Neural crest cell (in vitro differentiated cells): ENCODE results near the gene FANK1. TPM values are rescaled to one million over a fixed set of nuclear protein-coding genes. Genes with fewer than 3 reads are reported as not detected.
"Not testable (repeated sequence)": the region's sequence is repeated elsewhere in the genome, so short reads cannot be mapped to it uniquely, and the experiment has no call there.

ENCODE experiments used
- DNase-seq: peaks from one replicate; pipeline ENCODE4 v3.0.0; 2021; ENCODE audit warnings: low read depth, mixed read lengths, low spot score
- H3K27ac Mint-ChIP-seq: one replicate; pipeline ENCODE4 v1.8.0; 2021; ENCODE audit warnings: mild to moderate bottlenecking, mixed read lengths; ENCODE audit not compliant: unreplicated experiment
- H3K27me3 Mint-ChIP-seq: 2 replicates; pipeline ENCODE4 v1.8.0; 2021; ENCODE audit warnings: low read depth, mild to moderate bottlenecking, mixed read lengths
- H3K36me3 Mint-ChIP-seq: 2 replicates; pipeline ENCODE4 v1.8.0; 2021; ENCODE audit warnings: low read depth, mild to moderate bottlenecking, mixed read lengths
- H3K4me1 Mint-ChIP-seq: 2 replicates; pipeline ENCODE4 v1.8.0; 2021; ENCODE audit warnings: mixed read lengths
- H3K4me3 Mint-ChIP-seq: one replicate; pipeline ENCODE4 v1.8.0; 2021; ENCODE audit warnings: mild to moderate bottlenecking, mixed read lengths
- H3K9me3 Mint-ChIP-seq: 2 replicates; pipeline ENCODE4 v1.8.0; 2021; ENCODE audit warnings: mixed read lengths
- CTCF ChIP-seq: fragments of 200-600 bp; sonication (generic); conservative IDR thresholded peaks from 2 replicates; pipeline ENCODE4 v1.5.0; 2021; ENCODE audit warnings: antibody characterized with exemption, mild to moderate bottlenecking
- total RNA-seq: library from RNA; stranded (reverse); gene quantifications from 2 replicates; pipeline ENCODE4 v1.2.1, GENCODE V29; 2021

Gene FANK1
- total RNA-seq, 1 donor from 2014 or later, result 2.4 TPM

GRCh38 chr10:126042354-126042753, 146.0 kb downstream of the FANK1 start:
- TF ChIP-seq CTCF, result no peak
- peaks cover 17% of the 10 kb centered on the region for H3K4me1 Mint-ChIP-seq
- peak overlapping the region; percentile 93 for H3K27ac Mint-ChIP-seq
- no peaks in the 10 kb centered on the region for H3K27me3 Mint-ChIP-seq
- no peak for DNase-seq
- no peaks in the 10 kb centered on the region for H3K9me3 Mint-ChIP-seq
- peak overlapping the region; percentile 8 for H3K4me3 Mint-ChIP-seq
- H3K36me3 Mint-ChIP-seq, result peaks cover 13% of the 10 kb centered on the region

GRCh38 chr10:126042906-126043305, 146.5 kb downstream of the FANK1 start:
- H3K36me3 Mint-ChIP-seq, result peaks cover 14% of the 10 kb centered on the region
- no peak overlapping the region for H3K27ac Mint-ChIP-seq
- peaks cover 17% of the 10 kb centered on the region for H3K4me1 Mint-ChIP-seq
- H3K27me3 Mint-ChIP-seq, result no peaks in the 10 kb centered on the region
- H3K4me3 Mint-ChIP-seq, result no peak overlapping the region
- no peak for DNase-seq
- TF ChIP-seq CTCF, result no peak
- H3K9me3 Mint-ChIP-seq, result peaks cover 1% of the 10 kb centered on the region

- Mint-ChIP-seq H3K9me3 (peaks cover 2% of the 10 kb centered on the region), H3K27ac (no peak overlapping the region)
- TF ChIP-seq CTCF, result no peak
Measured at GRCh38 chr10:126043389-126043788, 147.0 kb downstream of the FANK1 start.

GRCh38 chr10:126045861-126046260, 149.5 kb downstream of the FANK1 start:
- H3K4me3 Mint-ChIP-seq, result no peak overlapping the region
- H3K27me3 Mint-ChIP-seq, result no peaks in the 10 kb centered on the region
- peaks cover 17% of the 10 kb centered on the region for H3K4me1 Mint-ChIP-seq
- peaks cover 2% of the 10 kb centered on the region for H3K9me3 Mint-ChIP-seq
- TF ChIP-seq CTCF, result no peak
- H3K36me3 Mint-ChIP-seq, result peaks cover 13% of the 10 kb centered on the region
- no peak for DNase-seq
- peak overlapping the region; percentile 41 for H3K27ac Mint-ChIP-seq

More at GRCh38 chr10:126043389-126043788, 147.0 kb downstream of the FANK1 start:
- H3K4me3 Mint-ChIP-seq, result no peak overlapping the region
- H3K4me1 Mint-ChIP-seq, result peaks cover 17% of the 10 kb centered on the region
- peaks cover 17% of the 10 kb centered on the region for H3K36me3 Mint-ChIP-seq
- H3K27me3 Mint-ChIP-seq, result no peaks in the 10 kb centered on the region
- no peak for DNase-seq

GRCh38 chr10:126046831-126047230, 150.5 kb downstream of the FANK1 start:
- Mint-ChIP-seq H3K4me1 (peaks cover 8% of the 10 kb centered on the region), H3K36me3 (peaks cover 10% of the 10 kb centered on the region), H3K27ac (no peak overlapping the region), H3K9me3 (peaks cover 2% of the 10 kb centered on the region), H3K27me3 (no peaks in the 10 kb centered on the region), H3K4me3 (no peak overlapping the region)
- TF ChIP-seq CTCF, result no peak
- no peak for DNase-seq

- H3K27ac Mint-ChIP-seq, H3K36me3 Mint-ChIP-seq, H3K4me3 Mint-ChIP-seq, H3K4me1 Mint-ChIP-seq, DNase-seq, H3K9me3 Mint-ChIP-seq, H3K27me3 Mint-ChIP-seq: not testable (repeated sequence)
Measured at GRCh38 chr10:126047749-126048148, 151.4 kb downstream of the FANK1 start.
